MCF 10A (cell line): Measurements from ENCODE around the gene SOX6. TPM values are rescaled to one million over a fixed set of nuclear protein-coding genes. Genes with fewer than 3 reads are reported as not detected.

ENCODE experiments used
- BruUV-seq: library from RNA; stranded (reverse); fragments of 400-500 nt; replicated peaks from 2 replicates; lab custom pipeline; 2021; lab: Mats Ljungman, UMichigan
- CTCF ChIA-PET: fragments of 300-600 bp; sonication (Branson Sonifier 250); formaldehyde crosslinking; extraction: SDS; loops from one replicate; lab custom pipeline; 2021; ENCODE audit warnings: antibody characterized with exemption, inconsistent platforms; lab: Yijun Ruan, JAX
- POLR2A ChIA-PET: fragments of 300-600, 350-650 bp; sonication (Branson Sonifier 250); formaldehyde crosslinking; extraction: SDS; loops from one replicate; lab custom pipeline; 2020; ENCODE audit warnings: antibody characterized with exemption, inconsistent platforms; lab: Yijun Ruan, JAX
- DNase-seq: peaks from one replicate; pipeline ENCODE4 v3.0.0-alpha.2; 2018; ENCODE audit not compliant: unreplicated experiment
- H3K27ac Mint-ChIP-seq: one replicate; pipeline ENCODE4 v1.8.0; 2022; ENCODE audit warnings: mild to moderate bottlenecking, low read depth, mixed read lengths; ENCODE audit not compliant: unreplicated experiment
- H3K27me3 Mint-ChIP-seq: one replicate; pipeline ENCODE4 v1.8.0; 2022; ENCODE audit warnings: mixed read lengths; ENCODE audit not compliant: insufficient read depth, unreplicated experiment
- H3K36me3 Mint-ChIP-seq: one replicate; pipeline ENCODE4 v1.8.0; 2022; ENCODE audit warnings: mild to moderate bottlenecking, moderate library complexity, mixed read lengths; ENCODE audit not compliant: insufficient read depth, unreplicated experiment
- H3K4me1 Mint-ChIP-seq: one replicate; pipeline ENCODE4 v1.8.0; 2022; ENCODE audit warnings: mixed read lengths; ENCODE audit not compliant: insufficient read depth, unreplicated experiment
- H3K4me3 Mint-ChIP-seq: one replicate; pipeline ENCODE4 v1.8.0; 2022; ENCODE audit warnings: mild to moderate bottlenecking, moderate library complexity, mixed read lengths; ENCODE audit not compliant: unreplicated experiment
- H3K9me3 Mint-ChIP-seq: one replicate; pipeline ENCODE4 v1.8.0; 2022; ENCODE audit warnings: mixed read lengths; ENCODE audit not compliant: unreplicated experiment
- intact Hi-C: fragments of 100-400 bp; cut with micrococcal nuclease; formaldehyde crosslinking; loops from 2 replicates; pipeline ENCODE4 v1.14.1; 2022
- total RNA-seq: library from RNA; stranded (reverse); gene quantifications from 2 replicates; pipeline ENCODE4 v1.2.3, GENCODE V29; 2022
- TF ChIP-seq, protein P1 (sequence below): fragments of 200-600 bp; IDR thresholded peaks from one replicate; pipeline ENCODE4 v1.8.0; 2022; ENCODE audit warnings: antibody characterized with exemption, mild to moderate bottlenecking; ENCODE audit not compliant: unreplicated experiment

The SOX6 gene
- total RNA-seq, 1 experiment from 2014 or later = 6.4 TPM

DNA sequence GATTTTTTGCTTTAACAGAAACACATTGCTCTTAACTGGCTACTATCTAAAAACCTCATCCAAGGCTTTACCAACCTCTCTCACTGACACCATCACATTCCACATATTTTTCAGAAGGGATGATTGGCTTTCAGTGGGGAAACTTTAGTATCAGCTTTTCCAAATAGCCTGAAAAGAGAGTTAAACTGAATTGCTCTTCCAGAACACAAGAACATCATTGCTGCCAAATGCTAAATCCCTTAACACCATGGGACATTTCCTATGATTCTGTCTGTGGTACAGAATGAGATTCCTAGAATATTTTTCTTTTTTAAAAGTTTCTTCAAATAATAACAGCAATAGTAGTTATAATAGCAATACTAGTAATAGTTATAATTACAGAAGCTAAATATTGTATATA lies 45.4 kb downstream of the SOX6 start:
- POLR2A ChIA-PET = interaction anchor here (0.6 kb wide), 1 partner anchor 9 kb away, joined by 3 read pairs; no protein-coding TSS in a partner anchor
- no peaks in the 10 kb centered on the region for H3K27me3 Mint-ChIP-seq
- H3K27ac Mint-ChIP-seq = no peak overlapping the region
- no peak for DNase-seq
- no peaks in the 10 kb centered on the region for H3K36me3 Mint-ChIP-seq
- no peaks in the 10 kb centered on the region for H3K9me3 Mint-ChIP-seq
- intact Hi-C loops = no loop called here
- no TSS peak for BruUV-seq
- no peak overlapping the region for H3K4me3 Mint-ChIP-seq
- CTCF ChIA-PET = no interaction called here
- H3K4me1 Mint-ChIP-seq = peaks cover 11% of the 10 kb centered on the region
- TF ChIP-seq, protein P1, sequence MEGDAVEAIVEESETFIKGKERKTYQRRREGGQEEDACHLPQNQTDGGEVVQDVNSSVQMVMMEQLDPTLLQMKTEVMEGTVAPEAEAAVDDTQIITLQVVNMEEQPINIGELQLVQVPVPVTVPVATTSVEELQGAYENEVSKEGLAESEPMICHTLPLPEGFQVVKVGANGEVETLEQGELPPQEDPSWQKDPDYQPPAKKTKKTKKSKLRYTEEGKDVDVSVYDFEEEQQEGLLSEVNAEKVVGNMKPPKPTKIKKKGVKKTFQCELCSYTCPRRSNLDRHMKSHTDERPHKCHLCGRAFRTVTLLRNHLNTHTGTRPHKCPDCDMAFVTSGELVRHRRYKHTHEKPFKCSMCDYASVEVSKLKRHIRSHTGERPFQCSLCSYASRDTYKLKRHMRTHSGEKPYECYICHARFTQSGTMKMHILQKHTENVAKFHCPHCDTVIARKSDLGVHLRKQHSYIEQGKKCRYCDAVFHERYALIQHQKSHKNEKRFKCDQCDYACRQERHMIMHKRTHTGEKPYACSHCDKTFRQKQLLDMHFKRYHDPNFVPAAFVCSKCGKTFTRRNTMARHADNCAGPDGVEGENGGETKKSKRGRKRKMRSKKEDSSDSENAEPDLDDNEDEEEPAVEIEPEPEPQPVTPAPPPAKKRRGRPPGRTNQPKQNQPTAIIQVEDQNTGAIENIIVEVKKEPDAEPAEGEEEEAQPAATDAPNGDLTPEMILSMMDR = no peak

DNA sequence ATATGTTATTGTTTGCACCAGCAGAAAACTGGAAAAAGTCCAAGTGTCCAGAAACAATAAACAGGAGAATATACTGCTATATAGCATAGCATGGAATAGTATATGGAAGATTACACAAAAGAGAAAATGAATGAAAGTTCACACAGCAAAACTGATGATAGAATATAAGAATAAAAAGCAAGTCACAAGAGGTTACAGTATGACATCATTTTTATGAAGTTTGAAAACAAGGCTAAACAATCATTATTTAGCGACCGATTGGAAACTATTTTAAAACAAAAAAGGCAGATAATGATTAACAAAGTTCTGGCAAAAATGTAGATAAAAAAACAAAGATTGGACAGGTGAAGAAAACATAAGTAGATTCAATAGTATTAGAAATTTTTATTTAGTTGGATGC lies 47.1 kb downstream of the SOX6 start:
- Mint-ChIP-seq H3K4me3 (no peak overlapping the region), H3K9me3 (no peaks in the 10 kb centered on the region), H3K27me3 (no peaks in the 10 kb centered on the region), H3K27ac (no peak overlapping the region), H3K4me1 (peaks cover 12% of the 10 kb centered on the region), H3K36me3 (no peaks in the 10 kb centered on the region)
- DNase-seq = no peak
- POLR2A ChIA-PET = no interaction called here
- CTCF ChIA-PET = interaction anchor here (1.0 kb wide), 1 partner anchor 10 kb away, joined by 3 read pairs; no protein-coding TSS in a partner anchor
- no TSS peak for BruUV-seq
- intact Hi-C loops = no loop called here
- TF ChIP-seq, protein P1 = no peak

DNA sequence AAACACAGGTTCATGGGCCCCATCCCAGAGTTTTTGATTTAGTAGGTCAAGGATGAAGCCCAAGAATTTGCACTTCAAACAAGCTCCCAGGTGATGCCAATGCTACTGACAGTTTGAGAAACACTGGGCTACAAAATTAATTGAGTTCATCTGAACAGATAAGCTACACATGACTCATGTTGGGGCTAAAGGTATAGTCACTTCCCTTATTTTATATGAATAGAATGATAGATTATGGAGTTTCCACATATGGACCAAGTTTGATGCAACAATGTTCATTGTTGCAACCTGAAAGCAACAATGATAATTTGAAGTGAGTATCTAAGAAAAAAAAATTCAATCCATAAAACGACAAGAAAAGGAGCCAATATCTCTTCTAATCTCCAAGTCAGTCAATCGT lies 54.9 kb downstream of the SOX6 start:
- no peaks in the 10 kb centered on the region for H3K9me3 Mint-ChIP-seq
- BruUV-seq = no TSS peak
- ChIA-PET POLR2A (interaction anchor here (1.1 kb wide), 1 partner anchor 56 kb away, joined by 4 read pairs; no protein-coding TSS in a partner anchor), CTCF (interaction anchor here (0.6 kb wide), 1 partner anchor 1095 kb away, joined by 3 read pairs; no protein-coding TSS in a partner anchor)
- DNase-seq = no peak
- H3K36me3 Mint-ChIP-seq = peaks cover 9% of the 10 kb centered on the region
- H3K27me3 Mint-ChIP-seq = no peaks in the 10 kb centered on the region
- TF ChIP-seq, protein P1 = no peak
- H3K4me3 Mint-ChIP-seq = no peak overlapping the region
- no peak overlapping the region for H3K27ac Mint-ChIP-seq
- peaks cover 6% of the 10 kb centered on the region for H3K4me1 Mint-ChIP-seq
- intact Hi-C loops = no loop called here

DNA sequence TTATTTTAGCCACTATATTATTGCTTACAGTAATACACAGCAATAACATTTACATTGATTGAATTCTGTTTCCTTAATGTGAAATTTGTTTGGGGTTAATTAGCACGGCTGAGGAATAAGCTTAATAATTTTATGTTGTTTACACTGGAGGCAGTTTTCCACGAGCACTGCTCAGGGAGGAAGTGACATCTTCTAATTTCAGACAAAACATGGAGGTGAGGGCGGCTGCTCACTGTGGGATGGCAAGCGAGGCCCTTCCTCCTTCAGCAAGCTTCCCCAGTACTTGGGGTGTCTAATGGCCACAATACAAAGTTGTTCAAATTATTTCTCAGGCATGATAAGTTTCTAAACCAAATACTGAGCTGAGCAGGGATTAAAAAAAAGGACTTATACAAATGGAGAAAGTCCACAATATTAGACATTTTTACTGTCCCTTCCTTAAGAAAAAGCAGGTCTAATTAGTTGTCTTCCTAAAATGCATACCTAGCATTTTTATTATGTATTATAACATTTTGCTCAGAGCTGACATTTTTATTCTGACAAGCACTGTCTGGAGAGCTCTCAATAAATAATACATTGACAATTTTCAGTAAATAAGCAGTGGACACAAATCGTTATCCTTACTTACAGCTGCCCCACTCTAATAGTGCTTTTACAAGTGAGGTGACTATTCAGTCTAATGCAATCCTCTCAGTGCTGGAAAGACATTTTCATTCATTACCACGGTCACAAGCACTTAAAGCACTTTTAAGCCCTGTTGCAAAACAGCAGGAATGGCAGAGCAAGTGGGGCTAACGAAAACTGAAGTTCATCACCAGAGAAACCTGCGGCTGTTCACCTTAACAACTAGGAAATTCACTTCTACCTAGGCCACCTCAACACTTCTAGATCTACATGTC lies 56.2 kb downstream of the SOX6 start:
- BruUV-seq = no TSS peak
- DNase-seq = no peak
- H3K27me3 Mint-ChIP-seq = no peaks in the 10 kb centered on the region
- no peaks in the 10 kb centered on the region for H3K4me1 Mint-ChIP-seq
- intact Hi-C loops = no loop called here
- no peak overlapping the region for H3K27ac Mint-ChIP-seq
- TF ChIP-seq, protein P1 = no peak
- H3K9me3 Mint-ChIP-seq = no peaks in the 10 kb centered on the region
- CTCF ChIA-PET = interaction anchor here (0.6 kb wide), 1 partner anchor 763 kb away, joined by 3 read pairs; no protein-coding TSS in a partner anchor
- POLR2A ChIA-PET = interaction anchor here (1.4 kb wide), 1 partner anchor 305 kb away, joined by 3 read pairs; no protein-coding TSS in a partner anchor
- H3K36me3 Mint-ChIP-seq = peaks cover 10% of the 10 kb centered on the region
- no peak overlapping the region for H3K4me3 Mint-ChIP-seq
